HG02798 (cell line): Measurements from ENCODE around the gene ANKRD40CL.
"Not testable (repeated sequence)": the region's sequence is repeated elsewhere in the genome, so short reads cannot be mapped to it uniquely, and the experiment has no call there.

ENCODE experiments used
- ATAC-seq: cut with Tn5 transposase; IDR thresholded peaks from one replicate; pipeline ENCODE4 v1.9.1; 2021; ENCODE audit warnings: mild to moderate bottlenecking; ENCODE audit not compliant: unreplicated experiment, poor library complexity

The ANKRD40CL gene, protein sequence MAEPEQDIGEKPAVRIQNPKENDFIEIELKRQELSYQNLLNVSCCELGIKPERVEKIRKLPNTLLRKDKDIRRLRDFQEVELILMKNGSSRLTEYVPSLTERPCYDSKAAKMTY

DNA sequence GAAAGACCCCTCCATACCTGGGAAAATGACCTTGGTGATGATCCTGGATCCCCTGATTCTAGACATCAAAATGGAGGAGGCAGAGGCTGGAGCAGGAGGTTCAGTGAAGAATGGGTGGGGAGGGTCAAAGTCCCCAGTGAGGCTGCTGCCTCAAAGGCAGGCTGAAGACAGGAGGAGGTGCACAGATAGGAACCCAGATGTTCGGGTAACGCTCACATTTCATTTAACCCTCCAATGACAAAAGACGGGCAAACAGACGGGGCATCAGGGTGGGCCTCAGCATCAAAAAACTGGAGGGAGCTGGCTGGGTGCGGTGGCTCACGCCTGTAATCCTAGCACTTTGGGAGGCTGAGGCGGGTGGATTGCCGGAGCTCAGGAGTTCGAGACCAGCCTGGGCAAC is at the start of gene ANKRD40CL:
Gene ANKRD40CL (minus strand): TSS at position 73 of the 400 bp plus-strand sequence. CDS start 605 bp downstream, outside the sequence.
- no peak for ATAC-seq

DNA sequence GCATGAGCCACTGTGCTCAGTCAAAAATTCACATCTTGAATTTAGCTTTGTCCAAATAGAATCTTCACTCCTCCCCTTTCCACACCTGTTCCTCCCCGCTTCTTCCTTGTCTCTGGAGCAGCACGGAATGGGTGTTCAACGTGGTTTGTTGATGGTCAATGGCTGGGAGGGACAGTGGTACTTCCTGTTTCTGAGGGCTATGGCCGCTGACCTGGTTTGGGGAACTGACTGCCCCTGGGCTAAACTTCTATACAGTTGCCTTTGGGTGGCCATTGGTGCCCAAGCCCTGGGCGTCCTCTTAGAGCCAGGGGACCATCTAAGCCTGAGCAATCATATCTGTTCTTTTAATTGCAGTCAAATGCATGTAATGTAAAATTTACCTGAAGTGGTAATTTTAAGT is 49.0 kb upstream of the ANKRD40CL start:
- ATAC-seq, result no peak

DNA sequence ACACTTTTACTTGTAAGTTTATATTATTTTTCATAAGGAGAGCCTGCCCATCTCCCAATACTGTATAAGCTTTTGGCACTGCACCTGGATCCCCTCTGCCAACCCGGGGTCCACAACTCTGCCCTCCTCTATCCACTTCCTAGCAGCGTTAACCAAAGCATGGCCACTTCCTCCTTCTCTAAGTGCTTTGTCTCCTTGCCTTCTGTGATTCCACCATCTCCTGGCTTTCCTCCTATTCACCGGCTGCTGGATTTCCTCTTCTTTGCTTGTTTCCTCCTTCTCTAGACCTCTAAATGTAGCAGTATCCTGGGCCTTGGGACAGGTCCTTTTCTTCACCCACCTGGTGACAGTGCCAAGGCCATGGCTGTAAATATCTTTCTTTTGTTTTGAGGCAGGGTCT is 48.1 kb upstream of the ANKRD40CL start:
- no peak for ATAC-seq

DNA sequence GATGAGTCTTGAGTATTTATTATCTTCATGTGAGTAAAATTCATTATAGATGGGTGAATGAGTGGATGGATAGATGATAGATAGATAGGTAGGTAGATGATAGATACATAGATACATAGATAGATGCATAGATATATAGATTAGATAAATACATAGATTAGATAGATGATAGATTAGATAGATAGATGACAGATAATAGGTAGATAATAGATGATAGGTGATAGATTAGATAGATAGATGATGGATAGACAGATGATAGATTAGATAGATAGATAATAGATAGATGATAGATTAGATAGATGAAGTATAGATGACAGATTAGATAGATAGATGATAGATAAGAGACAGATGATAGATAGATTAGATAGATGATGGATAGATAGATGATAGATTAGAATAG is 46.3 kb upstream of the ANKRD40CL start:
- no peak for ATAC-seq

DNA sequence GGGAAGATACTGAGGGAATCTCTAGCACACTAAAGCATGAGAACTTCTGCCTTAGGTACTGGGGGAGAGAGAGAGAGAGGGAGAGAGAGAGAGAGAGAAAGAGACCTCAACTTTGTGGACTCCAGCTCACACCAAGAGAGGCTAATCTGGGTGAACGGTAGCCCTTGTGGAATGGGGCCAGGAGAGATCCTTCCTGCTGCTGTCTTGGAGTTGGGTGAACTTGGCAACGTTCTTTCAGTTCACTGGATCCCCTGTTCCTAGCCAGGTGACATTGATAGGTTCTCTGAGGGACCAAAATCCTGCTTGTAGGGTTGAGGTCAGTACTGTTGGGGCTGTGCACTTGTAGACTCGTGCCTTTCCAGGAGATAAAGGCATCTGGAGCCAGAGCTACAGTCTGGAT is 41.6 kb upstream of the ANKRD40CL start:
- no peak for ATAC-seq

DNA sequence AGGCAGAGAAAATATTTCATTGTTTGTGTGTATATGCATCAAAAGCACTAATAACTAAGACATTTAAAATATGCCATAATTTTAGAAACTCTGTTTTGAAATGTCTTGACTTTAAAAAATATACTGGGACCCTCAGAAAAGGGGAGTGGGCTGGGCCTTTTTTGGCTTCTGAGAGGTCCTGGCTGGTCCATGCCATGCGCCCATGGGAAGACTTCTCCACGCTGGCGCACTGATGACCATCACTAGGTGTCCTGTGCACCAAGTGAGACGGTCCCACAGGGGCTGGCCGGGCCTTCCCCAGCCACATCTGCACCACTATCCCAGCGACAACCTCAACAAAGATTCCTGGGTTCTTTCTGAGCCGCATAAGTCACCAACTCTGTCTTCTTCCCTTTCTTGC is 41.1 kb upstream of the ANKRD40CL start:
- ATAC-seq, result no peak

DNA sequence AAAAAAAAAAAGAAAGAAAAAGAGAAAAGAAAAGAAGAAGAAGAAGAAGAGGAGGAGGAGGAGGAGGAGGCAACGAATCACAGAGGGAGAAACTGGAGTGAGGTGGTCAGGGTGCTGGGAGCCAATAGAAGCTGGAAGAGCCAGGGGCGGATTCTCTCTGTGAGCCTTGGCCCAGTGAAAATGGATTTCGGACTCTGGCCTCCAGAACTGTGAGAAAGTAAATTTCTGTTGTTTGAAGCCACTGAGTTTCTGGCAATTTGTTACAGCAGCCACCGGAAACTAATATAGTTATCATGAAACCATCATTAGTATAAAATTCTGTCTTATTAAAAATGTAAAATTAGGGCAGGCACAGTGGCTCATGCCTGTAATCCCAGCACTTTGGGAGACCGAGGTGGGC is 40.4 kb upstream of the ANKRD40CL start:
- no peak for ATAC-seq

DNA sequence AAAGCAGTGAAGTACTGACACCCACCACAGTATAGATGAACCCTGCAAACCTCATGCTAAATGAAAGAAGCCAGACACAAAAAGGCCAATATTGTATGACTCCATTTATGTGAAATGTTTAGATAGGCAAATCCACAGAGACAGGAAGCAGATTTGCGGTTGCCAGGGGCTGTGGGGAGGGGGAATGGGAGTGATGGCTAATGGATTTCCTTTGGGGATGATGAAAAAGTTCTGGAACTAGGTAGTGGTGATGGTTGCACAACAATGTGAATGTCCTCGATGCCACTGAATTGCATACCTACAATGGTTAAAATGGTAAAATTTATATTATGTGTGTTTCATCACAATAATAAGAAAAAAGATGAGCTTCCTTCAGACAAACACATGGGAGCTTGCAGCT is 39.7 kb upstream of the ANKRD40CL start:
- no peak for ATAC-seq

DNA sequence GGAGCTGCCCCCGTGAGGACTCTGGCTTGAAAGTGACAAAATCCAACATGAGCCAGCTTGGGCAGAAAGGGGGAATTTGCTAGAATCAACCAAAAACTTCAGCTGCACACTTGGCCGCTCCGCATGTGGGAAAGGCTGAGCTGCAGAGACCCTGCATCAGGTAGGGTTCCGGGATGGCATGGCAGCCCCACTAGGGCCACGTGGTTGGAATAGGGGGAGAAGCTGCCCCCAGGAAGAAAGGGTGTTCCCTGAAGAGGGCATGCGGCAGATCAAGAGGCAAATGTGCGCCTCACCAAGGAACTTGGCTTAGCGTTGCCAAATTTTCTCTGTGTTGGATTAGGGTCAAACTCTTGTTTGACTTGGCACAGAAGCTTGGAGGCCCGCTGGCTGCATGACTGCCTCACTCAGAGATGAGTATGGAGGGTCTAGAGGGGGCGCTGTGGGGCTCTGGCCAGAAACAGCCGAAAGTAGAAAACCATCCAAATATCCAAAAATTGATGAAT is 38.9 kb upstream of the ANKRD40CL start:
- ATAC-seq, result no peak

DNA sequence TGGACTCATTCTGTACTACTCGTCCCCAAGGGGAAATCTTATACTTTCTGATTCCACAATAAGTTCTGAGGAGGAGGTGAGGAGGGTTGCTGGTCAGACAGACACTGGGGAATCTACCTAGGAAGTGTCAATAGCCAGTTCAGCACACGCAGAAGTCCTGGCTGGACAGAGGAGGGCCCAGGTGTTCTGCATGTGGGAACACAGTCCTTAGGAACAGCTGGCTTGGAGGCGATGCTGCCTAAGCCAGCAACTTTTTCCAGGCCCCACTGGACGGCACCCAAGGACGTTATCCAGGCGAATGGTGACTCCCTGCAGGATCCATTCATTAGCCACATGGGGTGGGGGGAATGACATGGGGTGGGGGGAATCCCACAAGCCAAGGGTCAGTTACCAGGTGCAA is 38.2 kb upstream of the ANKRD40CL start:
- no peak for ATAC-seq

DNA sequence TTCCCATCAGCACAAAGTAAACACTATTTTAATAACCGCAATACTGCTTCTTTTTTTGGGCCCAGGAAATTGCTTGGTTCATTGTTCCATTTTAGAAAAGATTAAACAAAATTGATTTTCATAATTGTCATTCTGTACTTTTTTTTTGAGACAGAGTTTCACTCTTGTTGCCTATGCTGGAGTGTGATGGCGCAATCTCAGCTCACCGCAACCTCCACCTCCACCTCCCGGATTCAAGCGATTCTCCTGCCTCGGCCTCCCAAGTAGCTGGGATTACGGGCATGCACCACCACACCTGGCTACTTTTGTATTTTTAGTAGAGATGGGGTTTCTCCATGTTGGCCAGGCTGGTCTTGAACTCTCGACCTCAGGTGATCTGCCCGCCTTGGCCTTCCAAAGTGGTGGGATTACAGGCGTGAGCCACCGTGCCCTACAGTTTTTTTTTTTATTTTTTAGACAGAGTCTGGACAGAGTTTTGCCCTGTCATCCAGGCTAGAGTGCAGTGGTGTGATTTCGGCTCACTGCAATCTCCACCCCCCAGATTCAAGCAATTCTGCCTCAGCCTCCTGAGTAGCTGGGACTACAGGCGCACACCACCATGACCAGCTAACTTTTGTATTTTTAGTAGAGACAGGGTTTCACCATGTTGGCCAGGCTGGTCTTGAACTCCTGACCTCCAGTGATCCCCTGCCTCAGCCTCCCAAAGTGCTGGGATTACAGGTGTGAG is 37.6 kb upstream of the ANKRD40CL start:
- ATAC-seq, result not testable (repeated sequence)

DNA sequence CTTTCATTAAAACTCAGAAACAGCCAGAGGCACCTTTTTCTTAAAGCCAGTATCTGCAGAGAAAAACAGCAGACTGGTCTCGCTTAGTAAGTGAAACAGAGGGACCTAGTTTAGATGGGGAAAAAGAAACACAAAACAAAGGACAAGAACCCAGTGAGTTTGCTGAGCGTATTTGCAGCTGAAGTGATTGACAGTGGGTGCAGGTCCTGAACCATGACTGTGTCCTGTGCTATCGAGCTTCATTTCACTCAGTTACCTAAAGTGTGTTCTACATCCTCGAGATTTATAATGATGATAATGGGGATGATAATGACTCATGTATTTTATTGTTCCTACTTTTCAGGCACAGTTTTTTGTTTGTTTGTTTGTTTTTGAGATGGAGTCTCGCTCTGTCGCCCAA is 36.4 kb upstream of the ANKRD40CL start:
- ATAC-seq, result no peak

DNA sequence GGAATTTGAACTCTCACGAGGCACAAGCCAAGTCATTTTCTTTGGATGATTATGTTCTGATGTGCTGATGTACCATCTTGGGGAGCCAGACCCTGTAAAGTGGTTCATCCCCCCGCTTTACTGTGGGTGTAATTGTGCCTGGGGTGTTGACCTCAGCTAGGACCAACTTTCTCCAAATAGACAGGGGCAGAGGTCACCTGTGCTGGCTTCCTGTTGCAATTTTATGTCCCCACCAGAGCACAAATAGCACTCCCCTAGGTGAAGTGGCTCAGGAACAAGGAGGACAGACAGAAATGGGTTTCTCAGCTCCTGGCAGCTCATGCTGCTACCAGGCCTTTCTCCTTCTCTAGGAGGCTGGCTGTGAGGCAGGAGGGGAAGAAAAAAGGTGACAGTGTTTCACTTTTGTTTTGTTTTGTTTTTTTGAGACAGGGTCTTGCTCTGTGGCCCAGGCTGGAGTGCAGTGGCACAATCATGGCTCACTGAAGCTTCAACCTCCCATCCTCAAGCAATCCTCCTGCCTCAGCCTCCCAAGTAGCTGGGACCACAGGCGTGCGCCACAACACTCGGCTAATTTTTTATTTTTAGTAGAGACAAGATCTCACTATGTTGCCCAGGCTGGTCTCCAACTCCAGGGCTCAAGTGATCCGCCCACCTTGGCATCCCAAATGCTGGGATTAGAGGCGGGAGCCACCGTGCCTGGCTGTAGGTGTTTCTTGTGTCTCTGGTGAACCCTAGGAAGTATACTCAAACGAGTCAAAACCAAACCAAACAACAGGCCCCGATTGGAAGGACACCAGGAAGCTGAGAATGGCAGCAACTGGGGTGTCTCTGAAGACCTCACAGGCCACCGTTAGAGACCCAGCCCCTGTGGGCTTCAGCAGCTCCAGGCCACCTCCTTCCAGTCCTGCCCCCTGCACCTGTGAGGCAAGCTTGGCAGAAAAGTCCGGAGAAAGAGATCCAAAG is 35.6 kb upstream of the ANKRD40CL start:
- ATAC-seq, result no peak

DNA sequence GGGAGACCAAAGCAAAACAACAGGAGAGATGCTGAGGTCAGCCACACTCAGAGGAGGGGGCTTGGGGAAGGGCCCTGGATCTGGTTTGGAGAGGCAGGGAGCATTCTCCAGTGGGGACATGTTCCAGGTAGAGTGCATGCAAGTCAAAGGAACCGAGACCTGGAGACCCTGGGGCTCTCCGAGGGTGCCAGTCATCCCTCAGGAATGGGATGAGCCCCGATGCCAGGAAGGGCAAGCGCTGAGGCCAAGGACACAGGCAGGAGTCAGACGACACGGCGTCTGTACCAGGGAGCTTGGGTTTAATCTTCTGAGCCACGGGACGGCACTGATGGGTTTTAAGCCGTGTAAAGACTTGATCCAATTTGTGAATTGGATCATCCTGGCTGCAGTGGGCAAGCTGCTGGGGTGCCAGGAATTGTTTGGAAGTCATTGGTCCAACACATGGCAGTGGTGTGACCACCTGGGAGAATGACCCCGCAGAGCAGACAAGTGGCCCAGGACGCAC is 32.9 kb upstream of the ANKRD40CL start:
- ATAC-seq, result no peak

DNA sequence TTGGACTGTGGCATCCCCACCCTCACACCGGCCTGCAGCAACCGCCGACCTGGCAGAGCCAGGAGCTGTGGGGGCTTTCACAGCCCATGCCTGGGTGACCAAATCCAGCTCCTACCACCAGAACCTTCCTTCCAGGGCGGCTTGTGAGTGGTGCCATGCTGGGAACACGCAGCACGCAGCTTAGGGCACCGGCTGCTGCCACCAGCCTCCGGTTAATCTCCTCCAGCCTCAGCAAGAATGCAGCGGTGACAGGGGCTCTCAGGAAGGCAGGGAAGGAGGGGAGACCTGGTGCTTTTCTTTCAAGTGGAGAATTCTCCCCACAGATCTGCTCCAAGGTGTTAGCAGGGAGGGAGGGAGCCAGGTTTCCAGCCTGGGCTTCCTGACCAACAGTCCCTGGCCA is 32.3 kb upstream of the ANKRD40CL start:
- ATAC-seq, result no peak

DNA sequence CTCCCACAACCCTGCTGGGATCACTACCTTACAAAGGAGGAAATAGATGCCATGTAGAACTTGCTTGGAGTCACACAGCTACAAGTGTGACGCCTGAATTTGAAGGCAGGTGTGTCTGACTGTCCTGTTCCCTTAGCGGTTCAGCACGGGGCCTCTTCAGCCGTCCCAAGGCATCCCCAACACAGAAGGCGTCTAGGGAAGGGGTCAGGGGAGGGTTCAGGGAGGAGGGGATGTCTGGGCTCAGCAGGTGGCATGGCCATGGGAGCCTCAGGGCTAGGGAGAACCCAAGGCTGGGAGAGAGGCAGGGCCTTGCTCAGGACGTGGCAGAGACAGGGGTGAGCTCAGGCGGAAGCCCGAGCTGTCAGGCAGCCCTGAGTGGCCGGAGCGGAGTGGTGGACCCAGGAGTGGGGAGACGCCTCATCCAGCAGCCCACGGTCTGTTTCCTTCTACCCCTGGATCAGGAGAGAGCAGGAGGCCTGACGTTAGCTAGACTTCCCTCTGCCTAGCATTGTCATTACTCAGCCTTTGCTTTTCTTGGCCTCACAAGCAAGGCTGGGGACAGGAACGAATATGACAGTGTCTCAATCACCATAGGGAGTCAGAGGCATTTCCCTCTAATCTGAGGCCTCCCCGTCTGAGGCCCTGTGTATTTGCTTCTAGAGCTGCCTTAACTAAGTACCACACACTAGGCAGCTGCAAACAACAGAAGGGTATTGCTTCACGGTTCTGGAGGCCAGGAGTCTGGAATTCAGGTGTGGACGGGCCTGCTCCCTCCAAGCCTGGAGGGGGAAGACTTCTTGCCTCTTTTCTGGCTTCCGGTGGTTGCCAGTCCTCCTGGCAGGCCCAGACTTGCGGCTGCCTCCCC is 31.3 kb upstream of the ANKRD40CL start:
- no peak for ATAC-seq

DNA sequence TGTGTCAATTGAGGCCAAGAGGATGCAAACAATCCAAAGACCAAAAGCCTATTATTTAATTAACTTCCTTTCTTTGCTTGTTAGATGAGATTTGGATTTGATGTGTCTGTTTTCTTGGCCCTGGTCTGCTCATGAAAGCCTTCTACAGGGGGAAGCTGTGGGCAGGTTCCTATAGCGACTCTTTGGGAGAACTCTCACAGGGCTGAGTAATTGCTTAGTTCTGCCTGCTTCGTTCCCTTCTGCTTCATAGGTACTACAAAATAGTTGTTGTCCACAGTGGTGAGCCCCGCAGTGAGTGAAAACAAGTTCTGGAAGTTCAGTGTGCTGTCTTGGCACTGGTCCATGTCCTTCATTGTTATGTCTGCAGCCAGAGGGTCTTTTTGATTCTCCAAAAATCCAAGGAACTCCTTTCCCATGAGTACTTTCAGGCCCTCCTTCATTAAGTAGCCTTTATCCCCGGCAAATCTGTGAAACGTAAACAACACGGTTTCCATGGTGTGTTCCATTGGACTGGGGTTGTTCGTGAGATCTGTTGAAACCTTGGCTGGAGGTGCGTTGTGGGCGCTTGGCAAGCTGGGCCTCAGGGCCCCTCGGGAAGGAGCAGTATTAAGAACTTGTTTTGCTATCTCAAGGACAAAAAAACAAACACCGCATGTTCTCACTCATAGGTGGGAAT is 30.0 kb upstream of the ANKRD40CL start:
- no peak for ATAC-seq

DNA sequence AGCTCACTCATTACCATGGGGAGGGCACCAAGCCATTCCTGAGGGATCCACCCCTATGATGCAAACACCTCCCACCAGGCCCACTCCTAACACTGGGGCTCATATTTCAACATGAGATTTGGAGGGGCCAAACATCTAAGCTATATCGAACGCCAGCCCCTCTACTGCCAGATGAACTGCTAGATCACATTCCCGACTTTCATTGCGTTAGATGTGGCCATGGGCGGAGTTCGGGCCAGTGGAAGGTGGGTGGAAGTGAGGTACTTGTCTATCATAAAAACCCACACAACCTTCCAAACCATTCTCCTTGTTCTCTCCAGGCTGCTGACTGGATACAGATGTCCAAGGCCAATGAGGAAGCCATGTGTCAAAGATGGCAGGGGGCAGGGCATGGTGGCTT is 27.0 kb upstream of the ANKRD40CL start:
- no peak for ATAC-seq

DNA sequence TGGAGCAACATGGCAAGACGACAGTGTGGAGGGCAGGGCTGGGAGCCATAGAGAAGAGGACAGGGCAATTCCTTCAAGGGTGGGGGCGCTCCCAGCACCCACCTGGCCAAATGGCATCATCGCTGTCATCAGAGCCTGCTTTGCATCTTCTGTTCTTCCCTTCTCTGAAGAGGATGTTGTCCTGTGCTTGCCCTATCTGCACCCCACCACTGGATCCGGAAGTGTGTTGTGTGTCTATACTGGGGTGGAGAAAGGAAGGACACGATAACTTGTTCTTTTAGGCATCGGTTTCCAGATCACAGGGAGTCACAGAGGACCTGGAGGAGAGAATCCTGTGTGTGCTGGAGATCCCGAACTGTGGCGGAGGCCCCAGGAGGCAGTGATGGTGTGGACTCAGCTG is 25.7 kb upstream of the ANKRD40CL start:
- no peak for ATAC-seq
